ENCODE measurements around the gene THAP5.

DNA sequence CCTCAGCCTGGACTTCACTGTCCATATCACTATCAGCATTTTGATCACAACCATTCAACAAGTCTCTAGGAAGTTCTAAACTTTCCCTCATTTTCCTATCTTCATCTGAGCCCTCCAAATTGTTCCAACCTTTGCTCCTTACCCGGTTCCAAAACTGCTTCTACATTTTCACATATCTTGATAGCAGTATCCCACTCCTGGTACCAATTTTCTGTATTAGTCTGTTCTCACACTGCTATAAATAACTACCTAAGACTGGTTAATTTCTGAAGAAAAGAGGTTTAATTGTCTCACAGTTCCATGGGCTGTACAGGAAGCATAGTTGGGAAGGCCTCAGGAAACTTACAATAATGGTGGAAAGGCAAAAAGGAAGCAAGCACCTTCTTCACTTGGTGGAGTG lies 11.9 kb downstream of the THAP5 start:
- TF ChIP-seq, protein P1, sequence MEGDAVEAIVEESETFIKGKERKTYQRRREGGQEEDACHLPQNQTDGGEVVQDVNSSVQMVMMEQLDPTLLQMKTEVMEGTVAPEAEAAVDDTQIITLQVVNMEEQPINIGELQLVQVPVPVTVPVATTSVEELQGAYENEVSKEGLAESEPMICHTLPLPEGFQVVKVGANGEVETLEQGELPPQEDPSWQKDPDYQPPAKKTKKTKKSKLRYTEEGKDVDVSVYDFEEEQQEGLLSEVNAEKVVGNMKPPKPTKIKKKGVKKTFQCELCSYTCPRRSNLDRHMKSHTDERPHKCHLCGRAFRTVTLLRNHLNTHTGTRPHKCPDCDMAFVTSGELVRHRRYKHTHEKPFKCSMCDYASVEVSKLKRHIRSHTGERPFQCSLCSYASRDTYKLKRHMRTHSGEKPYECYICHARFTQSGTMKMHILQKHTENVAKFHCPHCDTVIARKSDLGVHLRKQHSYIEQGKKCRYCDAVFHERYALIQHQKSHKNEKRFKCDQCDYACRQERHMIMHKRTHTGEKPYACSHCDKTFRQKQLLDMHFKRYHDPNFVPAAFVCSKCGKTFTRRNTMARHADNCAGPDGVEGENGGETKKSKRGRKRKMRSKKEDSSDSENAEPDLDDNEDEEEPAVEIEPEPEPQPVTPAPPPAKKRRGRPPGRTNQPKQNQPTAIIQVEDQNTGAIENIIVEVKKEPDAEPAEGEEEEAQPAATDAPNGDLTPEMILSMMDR (IDR thresholded peaks at IDR 0.05; ENCODE audit: low read depth, low read length): no peak
- TF ChIP-seq POLR2A (IDR thresholded peaks at IDR 0.05; ENCODE audit: extremely low read depth, insufficient read length) (no peak), MYC (IDR thresholded peaks at IDR 0.05; ENCODE audit: low read depth, low read length) (no peak)
- TF ChIP-seq, protein P2, sequence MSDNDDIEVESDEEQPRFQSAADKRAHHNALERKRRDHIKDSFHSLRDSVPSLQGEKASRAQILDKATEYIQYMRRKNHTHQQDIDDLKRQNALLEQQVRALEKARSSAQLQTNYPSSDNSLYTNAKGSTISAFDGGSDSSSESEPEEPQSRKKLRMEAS (IDR thresholded peaks at IDR 0.05; ENCODE audit: low read depth, low read length): no peak

Data from NB4 (cell line).